MM.1S (cell line): ENCODE results near the gene MS4A15.

Source experiments
- EZH2 ChIP-seq: fragments of 300-600 bp; sonication (generic); optimal IDR thresholded peaks from 2 replicates; pipeline ENCODE3; 2017; ENCODE audit warnings: low read depth, mild to moderate bottlenecking, antibody characterized with exemption, low read length, mixed read lengths
- EZH2phosphoT487 ChIP-seq: fragments of 300-600 bp; sonication (generic); IDR thresholded peaks from 2 replicates; pipeline ENCODE4 v1.6.1; 2018; ENCODE audit warnings: antibody characterized with exemption, low read length
- TF ChIP-seq, protein P1 (sequence below): fragments of 300-600 bp; sonication (generic); IDR thresholded peaks from 2 replicates; pipeline ENCODE4 v1.5.1; 2016; ENCODE audit warnings: antibody characterized with exemption, low read length, mixed read lengths

DNA sequence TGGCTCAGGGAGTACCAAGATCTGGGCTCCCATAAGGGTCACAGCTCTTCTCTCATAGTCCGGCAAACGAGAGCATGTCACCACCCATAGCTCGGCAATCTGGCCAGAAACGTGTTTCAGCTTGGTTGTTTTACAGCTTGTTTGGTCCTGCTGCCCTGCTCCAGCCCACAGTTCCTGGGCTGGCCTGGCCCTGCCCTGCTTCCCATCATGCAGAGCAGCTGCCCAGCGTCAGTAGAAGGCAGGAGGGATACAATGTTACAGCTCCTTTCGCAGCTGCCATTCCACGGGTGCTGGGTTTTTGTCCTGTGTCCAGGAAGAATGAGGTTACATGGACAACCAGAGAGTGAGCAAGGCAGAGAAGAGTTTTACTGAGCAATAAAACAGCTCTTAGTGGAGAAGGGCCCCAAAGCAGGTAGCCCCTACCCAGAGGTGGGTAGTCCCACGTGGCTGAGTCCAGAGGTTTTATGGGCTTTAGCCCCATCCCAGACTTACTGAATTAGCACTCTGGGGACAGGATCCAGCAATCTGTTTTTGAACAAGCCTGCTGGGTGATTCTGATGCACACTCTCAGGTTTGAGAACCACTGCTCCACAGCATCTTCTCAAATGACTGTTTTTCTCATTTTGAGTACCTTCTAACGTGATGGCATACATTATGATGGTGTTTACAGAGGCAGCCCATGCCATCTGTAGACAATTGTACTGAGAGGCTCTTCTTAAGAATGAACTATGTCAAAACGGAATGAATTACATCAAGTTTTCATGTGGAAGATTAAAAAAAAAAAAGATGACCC is 37.9 kb upstream of the MS4A15 start:
- TF ChIP-seq, protein P1, sequence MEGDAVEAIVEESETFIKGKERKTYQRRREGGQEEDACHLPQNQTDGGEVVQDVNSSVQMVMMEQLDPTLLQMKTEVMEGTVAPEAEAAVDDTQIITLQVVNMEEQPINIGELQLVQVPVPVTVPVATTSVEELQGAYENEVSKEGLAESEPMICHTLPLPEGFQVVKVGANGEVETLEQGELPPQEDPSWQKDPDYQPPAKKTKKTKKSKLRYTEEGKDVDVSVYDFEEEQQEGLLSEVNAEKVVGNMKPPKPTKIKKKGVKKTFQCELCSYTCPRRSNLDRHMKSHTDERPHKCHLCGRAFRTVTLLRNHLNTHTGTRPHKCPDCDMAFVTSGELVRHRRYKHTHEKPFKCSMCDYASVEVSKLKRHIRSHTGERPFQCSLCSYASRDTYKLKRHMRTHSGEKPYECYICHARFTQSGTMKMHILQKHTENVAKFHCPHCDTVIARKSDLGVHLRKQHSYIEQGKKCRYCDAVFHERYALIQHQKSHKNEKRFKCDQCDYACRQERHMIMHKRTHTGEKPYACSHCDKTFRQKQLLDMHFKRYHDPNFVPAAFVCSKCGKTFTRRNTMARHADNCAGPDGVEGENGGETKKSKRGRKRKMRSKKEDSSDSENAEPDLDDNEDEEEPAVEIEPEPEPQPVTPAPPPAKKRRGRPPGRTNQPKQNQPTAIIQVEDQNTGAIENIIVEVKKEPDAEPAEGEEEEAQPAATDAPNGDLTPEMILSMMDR, result no peak
- TF ChIP-seq EZH2 (no peak), EZH2phosphoT487 (no peak)
